Measurements from ENCODE around the gene SLC7A14. TPM values are rescaled to one million over a fixed set of nuclear protein-coding genes. Genes with fewer than 3 reads are reported as not detected.
A peak's percentile ranks its signal among the peaks of the same experiment; 100 is the strongest.

The SLC7A14 gene
- total RNA-seq, 2 experiments from 2014 or later = not detected

DNA sequence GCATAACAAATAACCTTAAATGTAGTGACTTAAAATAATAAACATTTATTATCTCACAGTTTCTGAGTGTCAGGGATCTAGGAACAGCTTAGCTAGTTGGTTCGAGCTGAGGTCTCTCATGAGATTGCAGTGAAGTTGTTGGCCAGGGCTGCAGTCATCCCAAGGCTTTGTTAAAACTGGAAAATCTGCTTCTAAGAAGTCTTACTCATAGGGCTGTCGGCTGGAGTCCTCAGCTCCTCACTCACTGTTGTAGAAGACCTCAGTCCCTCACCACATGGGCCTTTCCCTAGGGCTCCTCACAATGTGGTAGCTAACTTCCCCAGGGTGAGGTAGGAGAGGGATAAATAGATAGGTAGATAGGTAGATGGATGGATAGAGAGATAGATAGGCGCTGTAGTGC, 20.8 kb upstream of the SLC7A14 start:
- Mint-ChIP-seq H3K9me3 (no peaks in the 10 kb centered on the region), H3K4me1 (no peaks in the 10 kb centered on the region), H3K36me3 (ENCODE audit: low read depth) (no peaks in the 10 kb centered on the region), H3K4me3 (no peak overlapping the region), H3K27me3 (peaks cover 11% of the 10 kb centered on the region), H3K27ac (no peak overlapping the region)
- no peak for DNase-seq
- ChIA-PET POLR2A (no interaction called here), CTCF (no interaction called here)

DNA sequence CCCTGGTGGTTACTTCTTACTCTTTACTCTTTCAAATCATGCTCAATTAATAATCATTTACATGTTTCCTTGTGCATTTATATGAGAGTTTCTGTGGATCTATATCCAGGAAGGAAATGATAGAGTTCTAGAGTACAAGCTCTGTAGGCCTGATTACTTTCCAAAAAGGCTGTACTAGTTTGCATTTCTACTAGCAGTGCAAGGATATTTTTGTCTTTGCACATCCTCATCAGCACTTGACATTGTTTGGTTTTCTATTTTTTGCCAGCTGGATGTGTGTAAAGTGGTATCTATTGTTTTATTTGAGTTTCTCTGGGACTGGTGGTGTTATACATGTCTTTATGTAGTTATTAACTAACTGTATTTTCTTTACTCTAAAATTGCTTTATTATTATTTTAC, 19.6 kb upstream of the SLC7A14 start:
- Mint-ChIP-seq H3K9me3 (no peaks in the 10 kb centered on the region), H3K27me3 (peaks cover 10% of the 10 kb centered on the region), H3K36me3 (ENCODE audit: low read depth) (no peaks in the 10 kb centered on the region), H3K4me1 (no peaks in the 10 kb centered on the region), H3K4me3 (no peak overlapping the region), H3K27ac (no peak overlapping the region)
- ChIA-PET CTCF (no interaction called here), POLR2A (no interaction called here)
- no peak for DNase-seq

DNA sequence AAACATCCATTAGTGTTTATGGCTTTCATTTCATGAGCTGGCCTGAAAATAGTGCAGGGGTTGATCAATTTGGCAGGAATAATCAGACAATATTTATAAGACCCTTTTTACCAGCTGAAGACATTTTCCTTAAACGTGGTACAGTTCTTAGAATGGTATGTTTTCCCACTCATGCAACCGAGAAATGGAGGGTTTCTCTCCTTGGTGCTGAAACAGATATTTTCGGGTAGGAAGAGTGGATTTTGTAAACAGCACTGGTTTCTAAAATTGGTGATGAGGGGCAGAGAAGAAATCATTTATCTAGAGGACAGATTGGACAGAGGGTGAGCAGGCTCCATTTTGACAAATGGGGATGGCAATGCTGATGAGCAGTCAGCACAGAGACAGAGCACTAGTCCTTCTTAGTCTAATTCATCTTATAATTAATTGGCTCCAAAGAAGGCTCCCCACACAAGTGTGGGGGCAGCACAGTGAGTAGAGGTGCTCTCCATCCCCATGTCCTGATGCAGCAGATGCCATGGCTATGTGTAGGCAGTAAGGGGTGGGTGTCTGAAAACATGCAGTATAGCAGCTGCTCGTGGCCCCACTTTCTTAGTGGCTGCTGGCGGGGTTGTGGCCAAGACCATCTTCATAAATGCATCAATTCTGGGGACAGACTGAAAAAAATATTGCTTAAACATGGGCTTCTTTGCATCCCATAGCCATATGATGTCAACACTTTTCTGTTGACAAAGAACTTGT, 18.1 kb upstream of the SLC7A14 start:
- POLR2A ChIA-PET = no interaction called here
- CTCF ChIA-PET = no interaction called here
- no peaks in the 10 kb centered on the region for H3K4me1 Mint-ChIP-seq
- no peaks in the 10 kb centered on the region for H3K36me3 Mint-ChIP-seq (ENCODE audit: low read depth)
- no peak overlapping the region for H3K4me3 Mint-ChIP-seq
- H3K27ac Mint-ChIP-seq = no peak overlapping the region
- no peaks in the 10 kb centered on the region for H3K9me3 Mint-ChIP-seq
- DNase-seq = no peak
- peaks cover 12% of the 10 kb centered on the region for H3K27me3 Mint-ChIP-seq

DNA sequence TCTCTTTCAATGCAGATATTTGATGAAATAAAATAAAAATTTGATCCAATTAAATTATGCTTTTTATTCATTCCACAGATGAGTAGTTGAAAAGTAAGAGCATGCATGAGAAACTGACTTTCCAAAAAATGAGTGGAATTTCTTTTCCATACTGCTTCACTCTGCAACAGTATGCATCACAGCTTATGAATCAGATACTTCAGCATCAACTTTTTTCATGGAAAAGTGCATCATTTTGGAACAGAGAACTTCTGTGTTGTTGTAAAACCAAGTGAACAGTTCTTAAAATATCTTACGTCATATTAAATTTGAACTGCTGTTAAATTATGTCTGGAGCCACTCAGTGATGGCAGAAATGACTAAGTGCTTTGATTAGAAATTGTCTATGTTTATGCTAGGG, 16.7 kb upstream of the SLC7A14 start:
- Mint-ChIP-seq H3K27me3 (peaks cover 12% of the 10 kb centered on the region), H3K27ac (no peak overlapping the region), H3K4me1 (no peaks in the 10 kb centered on the region), H3K9me3 (no peaks in the 10 kb centered on the region), H3K36me3 (ENCODE audit: low read depth) (no peaks in the 10 kb centered on the region), H3K4me3 (no peak overlapping the region)
- CTCF ChIA-PET = no interaction called here
- POLR2A ChIA-PET = no interaction called here
- DNase-seq = no peak

DNA sequence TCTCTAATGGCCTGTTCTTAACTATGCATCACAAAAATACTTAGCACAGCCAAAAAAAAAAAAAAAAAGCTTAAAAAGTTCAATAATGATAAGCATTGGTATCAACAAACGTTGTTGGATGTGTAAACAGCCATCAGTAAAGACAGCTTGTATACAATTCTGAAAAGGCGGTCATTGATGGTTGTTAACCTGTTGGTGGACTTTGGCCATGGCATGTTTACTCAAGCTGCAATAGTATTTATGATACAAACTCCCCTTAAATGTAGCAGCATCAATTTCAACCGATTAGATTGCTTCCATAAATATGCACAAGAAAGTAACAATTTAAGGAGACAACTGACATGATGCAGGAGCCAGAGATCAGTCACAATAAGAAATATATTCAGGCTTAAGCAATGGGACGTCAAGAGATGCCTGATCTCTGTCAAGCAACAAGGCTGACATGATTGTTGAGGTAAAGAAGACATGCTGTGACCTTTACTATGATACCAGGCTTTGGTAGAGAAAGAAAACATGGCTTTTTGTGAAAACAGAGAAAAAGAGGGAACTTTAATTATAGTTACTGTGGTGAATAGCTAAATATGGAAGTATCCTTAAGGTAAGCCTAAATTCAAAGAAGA, 14.2 kb upstream of the SLC7A14 start:
- H3K36me3 Mint-ChIP-seq (ENCODE audit: low read depth) = no peaks in the 10 kb centered on the region
- POLR2A ChIA-PET = no interaction called here
- no peaks in the 10 kb centered on the region for H3K9me3 Mint-ChIP-seq

DNA sequence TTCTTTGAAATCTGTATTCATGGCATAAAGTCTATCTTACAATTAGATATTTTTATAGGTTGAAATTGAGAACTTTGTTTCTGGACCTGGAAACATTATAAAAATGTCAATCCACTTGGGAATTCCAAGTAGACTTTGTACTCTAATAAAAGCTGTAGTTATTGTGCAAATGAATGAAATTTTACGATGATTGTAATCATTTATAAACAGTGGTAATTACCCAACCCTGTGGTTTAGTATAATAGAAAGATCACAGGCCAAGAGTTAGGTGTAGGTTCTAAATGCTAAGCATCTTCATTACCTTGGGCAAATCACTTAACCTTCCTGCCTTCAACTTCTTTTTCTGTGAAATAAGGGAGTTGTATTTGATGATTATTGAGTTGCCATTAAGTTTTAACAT, 13.2 kb upstream of the SLC7A14 start:
- Mint-ChIP-seq H3K4me1 (no peaks in the 10 kb centered on the region), H3K36me3 (ENCODE audit: low read depth) (no peaks in the 10 kb centered on the region), H3K27me3 (peaks cover 18% of the 10 kb centered on the region), H3K27ac (no peak overlapping the region), H3K4me3 (no peak overlapping the region), H3K9me3 (no peaks in the 10 kb centered on the region)
- no peak for DNase-seq
- ChIA-PET CTCF (no interaction called here), POLR2A (no interaction called here)

More for the DNA sequence above, 14.2 kb upstream of the SLC7A14 start:
- Mint-ChIP-seq H3K27ac (no peak overlapping the region), H3K27me3 (peaks cover 16% of the 10 kb centered on the region), H3K4me1 (no peaks in the 10 kb centered on the region), H3K4me3 (no peak overlapping the region)
- CTCF ChIA-PET = no interaction called here
- DNase-seq = no peak

- ChIA-PET CTCF (no interaction called here), POLR2A (no interaction called here)
- no peaks in the 10 kb centered on the region for H3K36me3 Mint-ChIP-seq (ENCODE audit: low read depth)
- no peak overlapping the region for H3K4me3 Mint-ChIP-seq
- peaks cover 13% of the 10 kb centered on the region for H3K27me3 Mint-ChIP-seq
- H3K27ac Mint-ChIP-seq = no peak overlapping the region
- H3K9me3 Mint-ChIP-seq = no peaks in the 10 kb centered on the region
- no peaks in the 10 kb centered on the region for H3K4me1 Mint-ChIP-seq
- DNase-seq = no peak
These were observed 12.2 kb upstream of the SLC7A14 start for GRCh38 chr3:170598091-170598502.

GRCh38 chr3:170594528-170594927, 8.7 kb upstream of the SLC7A14 start:
- POLR2A ChIA-PET = no interaction called here
- CTCF ChIA-PET = no interaction called here

GRCh38 chr3:170593634-170594033, 7.8 kb upstream of the SLC7A14 start:
- CTCF ChIA-PET = no interaction called here
- no peak overlapping the region for H3K4me3 Mint-ChIP-seq
- no peak overlapping the region for H3K27ac Mint-ChIP-seq
- POLR2A ChIA-PET = no interaction called here
- no peaks in the 10 kb centered on the region for H3K9me3 Mint-ChIP-seq
- no peaks in the 10 kb centered on the region for H3K4me1 Mint-ChIP-seq
- DNase-seq = no peak
- H3K36me3 Mint-ChIP-seq (ENCODE audit: low read depth) = no peaks in the 10 kb centered on the region
- peaks cover 12% of the 10 kb centered on the region for H3K27me3 Mint-ChIP-seq

More at GRCh38 chr3:170594528-170594927, 8.7 kb upstream of the SLC7A14 start:
- no peaks in the 10 kb centered on the region for H3K4me1 Mint-ChIP-seq
- H3K27ac Mint-ChIP-seq = no peak overlapping the region
- H3K4me3 Mint-ChIP-seq = no peak overlapping the region
- H3K9me3 Mint-ChIP-seq = no peaks in the 10 kb centered on the region
- H3K36me3 Mint-ChIP-seq (ENCODE audit: low read depth) = no peaks in the 10 kb centered on the region
- no peak for DNase-seq
- peaks cover 14% of the 10 kb centered on the region for H3K27me3 Mint-ChIP-seq

DNA sequence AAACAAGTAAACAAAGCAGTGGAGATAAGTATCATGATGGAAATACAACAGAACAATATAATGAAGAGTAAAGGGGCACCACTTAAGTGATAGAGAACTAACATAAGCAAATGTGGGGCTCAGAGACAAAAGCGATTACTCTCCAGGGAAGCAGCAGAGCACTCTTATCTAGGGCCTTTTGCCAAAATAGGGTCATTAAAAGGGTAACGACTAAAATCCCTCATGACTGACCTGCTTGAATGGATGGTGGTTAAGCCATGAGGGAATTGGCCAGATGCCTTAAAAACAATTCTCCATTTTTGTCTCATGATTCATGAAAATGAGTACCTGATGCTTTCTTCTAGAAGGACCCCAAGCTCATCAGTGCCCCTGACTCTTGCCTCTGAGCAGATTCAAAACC, 3.2 kb upstream of the SLC7A14 start:
- no peak overlapping the region for H3K4me3 Mint-ChIP-seq
- H3K36me3 Mint-ChIP-seq (ENCODE audit: low read depth) = no peaks in the 10 kb centered on the region
- CTCF ChIA-PET = no interaction called here
- no peak for DNase-seq
- no peak overlapping the region for H3K27ac Mint-ChIP-seq
- POLR2A ChIA-PET = no interaction called here
- peaks cover 31% of the 10 kb centered on the region for H3K27me3 Mint-ChIP-seq
- peaks cover 4% of the 10 kb centered on the region for H3K9me3 Mint-ChIP-seq
- no peaks in the 10 kb centered on the region for H3K4me1 Mint-ChIP-seq

- H3K36me3 Mint-ChIP-seq (ENCODE audit: low read depth) = no peaks in the 10 kb centered on the region
- no peak for DNase-seq
- peaks cover 4% of the 10 kb centered on the region for H3K9me3 Mint-ChIP-seq
- ChIA-PET POLR2A (no interaction called here), CTCF (no interaction called here)
- peaks cover 40% of the 10 kb centered on the region for H3K27me3 Mint-ChIP-seq
- H3K4me3 Mint-ChIP-seq = no peak overlapping the region
- no peaks in the 10 kb centered on the region for H3K4me1 Mint-ChIP-seq
- no peak overlapping the region for H3K27ac Mint-ChIP-seq
These were observed 603 bp downstream of the SLC7A14 start for GRCh38 chr3:170585008-170585936.

GRCh38 chr3:170584585-170585007, 1.3 kb downstream of the SLC7A14 start:
- Mint-ChIP-seq H3K36me3 (ENCODE audit: low read depth) (no peaks in the 10 kb centered on the region), H3K4me3 (no peak overlapping the region), H3K9me3 (peaks cover 4% of the 10 kb centered on the region), H3K27me3 (peaks cover 44% of the 10 kb centered on the region), H3K4me1 (no peaks in the 10 kb centered on the region), H3K27ac (no peak overlapping the region)
- POLR2A ChIA-PET = no interaction called here
- peak; percentile 54 for DNase-seq
- CTCF ChIA-PET = interaction anchor here (1.2 kb wide), 1 partner anchor 24 kb away, joined by 3 read pairs; no protein-coding TSS in a partner anchor

DNA sequence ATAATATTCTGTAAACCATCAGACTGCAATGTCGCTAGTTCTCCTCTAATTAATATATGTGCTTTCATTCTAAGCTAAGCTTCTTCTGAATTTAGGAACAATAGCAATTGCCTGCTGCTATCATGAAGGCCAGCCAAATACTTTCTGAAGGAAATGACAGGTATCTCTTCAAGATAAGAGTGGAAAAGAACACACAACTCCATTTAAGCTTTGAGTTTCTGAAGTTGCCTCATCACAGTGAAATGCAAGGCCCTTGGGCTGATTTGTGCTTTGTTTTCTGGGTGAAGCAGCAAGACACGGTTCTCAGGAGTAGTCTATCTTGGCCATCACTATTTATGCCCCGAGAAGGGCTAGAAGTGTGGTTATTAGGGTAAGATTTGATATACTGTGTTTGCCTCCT, 6.2 kb downstream of the SLC7A14 start:
- peaks cover 2% of the 10 kb centered on the region for H3K9me3 Mint-ChIP-seq
- POLR2A ChIA-PET = no interaction called here
- no peaks in the 10 kb centered on the region for H3K36me3 Mint-ChIP-seq (ENCODE audit: low read depth)
- H3K4me3 Mint-ChIP-seq = no peak overlapping the region
- no peak for DNase-seq
- no peak overlapping the region for H3K27ac Mint-ChIP-seq
- CTCF ChIA-PET = no interaction called here
- H3K27me3 Mint-ChIP-seq = peaks cover 43% of the 10 kb centered on the region
- peaks cover under 1% of the 10 kb centered on the region for H3K4me1 Mint-ChIP-seq

All from activated CD4-positive, alpha-beta memory T cell treated with anti-CD3 and anti-CD28 coated beads, Interleukin-2, amount 10 ng/mL, durations not matched to agents 7 days and 5 days (primary cell).